PC-9 (cell line): Measurements from ENCODE around the gene PKP3. TPM values are rescaled to one million over a fixed set of nuclear protein-coding genes. Genes with fewer than 3 reads are reported as not detected.

ENCODE experiments used
- BruUV-seq: library from RNA; stranded (reverse); fragments of 400-500 nt; replicated peaks from 2 replicates; lab custom pipeline; 2021; lab: Mats Ljungman, UMichigan
- CTCF ChIA-PET: fragments of 300-600 bp; sonication (Branson Sonifier 250); formaldehyde crosslinking; loops from one replicate; lab custom pipeline; 2022; ENCODE audit warnings: antibody characterized with exemption; lab: Charles Lee
- POLR2A ChIA-PET: fragments of 300-600 bp; sonication (Branson Sonifier 250); formaldehyde crosslinking; loops from one replicate; lab custom pipeline; 2022; ENCODE audit warnings: antibody characterized with exemption; ENCODE audit not compliant: unreplicated experiment; lab: Charles Lee
- DNase-seq, 2 experiments: peaks; one replicate each; pipeline versions ENCODE4 v3.0.0 to v3.0.0-alpha.2; 2015 to 2022; ENCODE audit warnings: mixed read lengths in 1 of 2
- H2AFZ ChIP-seq: fragments of 200-600 bp; sonication (generic); 2 replicates; pipeline ENCODE4 v1.8.1; 2017; ENCODE audit warnings: antibody characterized with exemption
- H3F3A ChIP-seq: fragments of 200-600 bp; sonication (generic); 2 replicates; pipeline ENCODE4 v1.8.1; 2017; ENCODE audit warnings: antibody characterized with exemption, mild to moderate bottlenecking, low read depth; ENCODE audit not compliant: insufficient read depth
- H3K27ac ChIP-seq: fragments of 200-600 bp; sonication (generic); 2 replicates; pipeline ENCODE4 v1.6.1; 2016; ENCODE audit warnings: mixed run types
- H3K27me3 ChIP-seq: fragments of 200-600 bp; sonication (generic); 2 replicates; pipeline ENCODE4 v1.6.1; 2016; ENCODE audit warnings: low read depth, mixed run types; ENCODE audit not compliant: insufficient read depth
- H3K36me3 ChIP-seq: fragments of 200-600 bp; sonication (generic); 2 replicates; pipeline ENCODE4 v1.6.1; 2016; ENCODE audit warnings: low read depth, mixed run types
- H3K4me1 ChIP-seq: fragments of 200-600 bp; sonication (generic); replicated peaks from 2 replicates; pipeline ENCODE4 v1.6.1; 2016; ENCODE audit warnings: mixed run types; ENCODE audit not compliant: insufficient read depth
- H3K4me2 ChIP-seq: fragments of 200-600 bp; sonication (generic); 2 replicates; pipeline ENCODE4 v1.6.1; 2017; ENCODE audit warnings: mixed run types
- H3K4me3 ChIP-seq: fragments of 200-600 bp; sonication (generic); 2 replicates; pipeline ENCODE4 v1.6.1; 2016; ENCODE audit warnings: mixed run types
- H3K79me2 ChIP-seq: fragments of 200-600 bp; sonication (generic); 2 replicates; pipeline ENCODE4 v1.6.1; 2017; ENCODE audit warnings: low read depth, mixed run types
- H3K9me2 ChIP-seq: fragments of 200-600 bp; sonication (generic); 2 replicates; pipeline ENCODE4 v1.8.1; 2017; ENCODE audit warnings: mild to moderate bottlenecking; ENCODE audit not compliant: insufficient read depth
- H3K9me3 ChIP-seq: fragments of 200-600 bp; sonication (generic); 2 replicates; pipeline ENCODE4 v1.8.1; 2016; ENCODE audit warnings: low read depth; ENCODE audit not compliant: insufficient read depth
- H4K20me1 ChIP-seq: fragments of 200-600 bp; sonication (generic); 2 replicates; pipeline ENCODE4 v1.8.1; 2017; ENCODE audit not compliant: insufficient read depth
- EZH2 ChIP-seq: fragments of 200-600 bp; sonication (generic); IDR thresholded peaks from 2 replicates; pipeline ENCODE4 v1.8.0; 2017; ENCODE audit warnings: antibody characterized with exemption, low read depth
- intact Hi-C: fragments of 100-400 bp; cut with micrococcal nuclease; formaldehyde crosslinking; loops from one replicate; pipeline ENCODE4 v1.10.0; 2022; ENCODE audit not compliant: unreplicated experiment
- total RNA-seq: library from RNA; stranded (reverse); gene quantifications from 2 replicates; pipeline ENCODE4 v1.2.3, GENCODE V29; 2021
- TF ChIP-seq, protein P1 (sequence below): fragments of 200-600 bp; sonication (generic); conservative IDR thresholded peaks from 2 replicates; pipeline ENCODE4 v1.6.1; 2017; ENCODE audit warnings: mixed run types, antibody characterized with exemption, mild to moderate bottlenecking, moderate library complexity

Gene PKP3
- total RNA-seq, 1 experiment from 2014 or later, result 83.7 TPM

DNA sequence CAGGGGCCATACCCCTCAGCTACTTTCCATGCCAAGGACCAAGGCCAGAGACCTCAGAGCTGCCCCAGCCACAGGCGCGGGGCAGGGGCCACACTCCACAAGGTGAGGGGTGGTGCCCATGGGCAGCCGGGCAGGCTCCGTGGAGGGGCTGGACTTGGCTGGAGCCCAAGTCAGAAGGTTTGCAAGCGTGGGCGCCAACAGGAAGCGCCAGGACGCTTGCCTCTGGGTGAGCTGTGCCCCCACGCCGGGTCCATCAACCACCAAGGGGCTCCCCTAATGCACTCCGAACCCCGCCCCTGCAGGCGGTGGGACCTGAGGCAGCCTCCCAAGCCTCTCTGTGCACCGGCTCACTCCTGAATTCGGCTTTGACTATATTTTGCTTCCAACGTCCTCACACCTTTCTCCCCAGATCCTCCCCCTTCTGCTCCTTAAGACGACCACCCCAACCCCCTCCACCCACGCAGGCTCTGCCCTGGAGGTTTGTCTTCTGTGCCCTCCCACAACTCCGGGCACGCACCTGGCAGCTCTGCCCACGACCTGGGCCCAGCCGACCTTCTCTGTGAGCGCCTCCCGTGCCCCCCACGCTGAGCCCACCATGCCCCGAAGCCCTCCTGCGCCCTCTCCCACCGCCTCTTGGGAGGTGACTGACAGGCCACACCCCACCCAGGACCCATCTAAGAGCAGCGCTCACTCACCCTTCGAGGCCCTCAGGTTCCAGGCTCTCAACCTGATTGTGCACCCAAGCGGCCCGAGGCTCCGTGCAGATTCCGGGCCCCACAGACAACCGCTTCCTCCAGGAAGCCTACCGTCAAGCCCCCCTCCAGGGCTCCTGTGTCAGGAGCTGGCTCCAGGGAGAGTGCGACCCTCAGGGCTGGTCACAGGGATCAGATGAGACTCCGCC is 2.6 kb upstream of the PKP3 start:
- no peak for DNase-seq
- Histone ChIP-seq H3K79me2 (peaks cover 20% of the 10 kb centered on the region), H3K9me3 (no peaks in the 10 kb centered on the region), H3K27me3 (no peaks in the 10 kb centered on the region), H3K27ac (no peak overlapping the region), H3K4me2 (no peak overlapping the region), H3K4me3 (no peak overlapping the region), H3K4me1 (peaks cover 10% of the 10 kb centered on the region), H4K20me1 (peaks cover 3% of the 10 kb centered on the region; the same call in 1 of the 2 replicates), H3K36me3 (no peaks in the 10 kb centered on the region), H2AFZ (no peak overlapping the region), H3F3A (no peaks in the 10 kb centered on the region), H3K9me2 (no peaks in the 10 kb centered on the region)
- intact Hi-C loops, result loop anchor here (5.0 kb wide), 1 partner anchor 126 kb away; no protein-coding TSS in a partner anchor
- CTCF ChIA-PET, result no interaction called here
- TF ChIP-seq, protein P1, sequence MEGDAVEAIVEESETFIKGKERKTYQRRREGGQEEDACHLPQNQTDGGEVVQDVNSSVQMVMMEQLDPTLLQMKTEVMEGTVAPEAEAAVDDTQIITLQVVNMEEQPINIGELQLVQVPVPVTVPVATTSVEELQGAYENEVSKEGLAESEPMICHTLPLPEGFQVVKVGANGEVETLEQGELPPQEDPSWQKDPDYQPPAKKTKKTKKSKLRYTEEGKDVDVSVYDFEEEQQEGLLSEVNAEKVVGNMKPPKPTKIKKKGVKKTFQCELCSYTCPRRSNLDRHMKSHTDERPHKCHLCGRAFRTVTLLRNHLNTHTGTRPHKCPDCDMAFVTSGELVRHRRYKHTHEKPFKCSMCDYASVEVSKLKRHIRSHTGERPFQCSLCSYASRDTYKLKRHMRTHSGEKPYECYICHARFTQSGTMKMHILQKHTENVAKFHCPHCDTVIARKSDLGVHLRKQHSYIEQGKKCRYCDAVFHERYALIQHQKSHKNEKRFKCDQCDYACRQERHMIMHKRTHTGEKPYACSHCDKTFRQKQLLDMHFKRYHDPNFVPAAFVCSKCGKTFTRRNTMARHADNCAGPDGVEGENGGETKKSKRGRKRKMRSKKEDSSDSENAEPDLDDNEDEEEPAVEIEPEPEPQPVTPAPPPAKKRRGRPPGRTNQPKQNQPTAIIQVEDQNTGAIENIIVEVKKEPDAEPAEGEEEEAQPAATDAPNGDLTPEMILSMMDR, result no peak
- TF ChIP-seq EZH2, result no peak
- POLR2A ChIA-PET, result no interaction called here
- BruUV-seq, result no TSS peak

DNA sequence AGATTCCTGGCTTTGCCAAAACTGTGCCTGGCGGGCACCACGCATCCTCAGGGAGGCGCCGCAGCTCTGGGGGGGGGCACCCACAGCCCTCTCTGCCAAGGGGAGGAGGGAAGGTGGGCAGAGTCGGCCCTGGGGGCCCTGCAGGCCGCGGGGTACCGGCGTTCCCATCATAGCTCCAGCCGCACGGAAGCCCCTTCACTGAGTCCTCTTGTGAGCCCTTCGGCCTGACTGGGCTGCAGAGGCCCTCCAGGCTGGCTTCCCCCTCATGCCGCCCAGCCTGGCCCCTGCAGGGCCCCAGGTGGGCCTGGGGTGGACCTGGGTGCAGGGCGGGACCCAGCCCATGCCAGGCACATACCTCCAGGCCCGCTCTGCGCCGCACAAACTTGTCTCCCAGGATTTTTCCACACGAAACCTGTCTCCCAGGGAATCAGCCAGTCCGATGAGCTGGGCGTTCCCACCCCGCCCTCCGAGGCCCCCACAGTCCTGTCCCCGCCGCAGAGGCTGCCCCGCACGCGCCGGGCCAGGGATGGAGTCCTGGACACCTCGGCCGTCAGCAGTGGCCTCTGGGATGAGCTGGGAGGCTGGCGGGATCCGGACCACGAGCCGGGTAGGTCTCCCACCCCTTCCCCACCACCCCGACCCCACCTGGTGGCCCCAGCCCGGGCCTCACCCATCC is 1.8 kb upstream of the PKP3 start:
- BruUV-seq, result no TSS peak
- H3K9me3 ChIP-seq, result no peaks in the 10 kb centered on the region
- no peaks in the 10 kb centered on the region for H3K9me2 ChIP-seq
- no peak overlapping the region for H3K4me2 ChIP-seq
- no peak for TF ChIP-seq EZH2
- TF ChIP-seq, protein P1, result no peak
- H3K79me2 ChIP-seq, result peaks cover 24% of the 10 kb centered on the region
- peaks cover 10% of the 10 kb centered on the region for H3K4me1 ChIP-seq
- no peak overlapping the region for H3K4me3 ChIP-seq
- DNase-seq, result no peak
- H3K36me3 ChIP-seq, result no peaks in the 10 kb centered on the region
- intact Hi-C loops, result loop anchor here (5.0 kb wide), 1 partner anchor 125 kb away; no protein-coding TSS in a partner anchor
- H3K27me3 ChIP-seq, result no peaks in the 10 kb centered on the region
- H4K20me1 ChIP-seq, result peaks cover 3% of the 10 kb centered on the region; the same call in 1 of the 2 replicates
- H3K27ac ChIP-seq, result no peak overlapping the region
- H2AFZ ChIP-seq, result no peak overlapping the region
- H3F3A ChIP-seq, result no peaks in the 10 kb centered on the region
- CTCF ChIA-PET, result no interaction called here
- POLR2A ChIA-PET, result interaction anchor here (0.6 kb wide), 1 partner anchor 107 kb away, joined by 4 read pairs; no protein-coding TSS in a partner anchor
